Measurements from ENCODE around the gene TTL. TPM values are rescaled to one million over a fixed set of nuclear protein-coding genes. Genes with fewer than 3 reads are reported as not detected.
"Not testable (repeated sequence)": the region's sequence is repeated elsewhere in the genome, so short reads cannot be mapped to it uniquely, and the experiment has no call there.

TTL gene
- 25.0 and 34.6 TPM in 2 replicates for total RNA-seq (2014; rRNA removed; shearing (Covaris generic))

DNA sequence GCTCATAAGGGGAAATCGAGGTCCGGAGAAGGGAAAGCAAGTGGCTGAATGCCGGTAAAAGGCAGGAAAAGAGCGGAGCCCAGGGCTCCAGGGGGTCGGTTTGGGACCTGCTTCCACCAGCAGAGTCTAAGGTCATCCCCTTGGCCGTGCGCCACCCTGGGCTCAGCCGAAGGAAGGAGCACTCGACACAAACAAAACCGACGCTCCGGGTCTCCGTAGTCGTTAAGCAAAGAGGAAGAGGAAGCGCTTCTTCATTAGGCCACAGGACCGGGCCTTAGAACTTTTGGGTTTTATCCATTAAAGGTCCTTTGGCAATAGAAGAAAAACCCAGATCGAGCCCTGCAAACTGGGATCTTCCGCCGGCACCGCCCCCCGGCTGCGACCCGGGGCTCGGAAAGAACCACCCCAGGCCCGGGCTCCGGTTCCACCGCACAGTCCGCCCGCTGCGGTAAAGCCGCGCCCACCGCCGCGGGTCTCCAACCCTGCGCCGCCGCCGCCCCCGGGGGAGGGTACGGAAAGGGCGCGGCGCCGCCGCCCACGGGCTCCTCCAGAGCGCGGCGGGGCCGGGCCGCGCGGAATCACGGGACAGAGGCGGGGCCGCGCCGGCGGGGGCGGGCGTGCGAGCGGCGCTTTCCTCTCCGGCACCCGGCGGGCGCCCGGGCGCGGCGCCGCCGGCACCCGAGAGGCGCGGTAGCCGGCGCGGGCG is at the start of gene TTL:
TSS of gene TTL (plus strand) at position 629 of the 706 bp plus-strand sequence. CDS start 189 bp downstream, outside the sequence.
- DNase-seq (ENCODE audit: low read depth) = peak; percentile 64

GRCh38 chr2:112432390-112432734 is 49.6 kb upstream of the TTL start:
- DNase-seq (ENCODE audit: low read depth) = not testable (repeated sequence)

DNA sequence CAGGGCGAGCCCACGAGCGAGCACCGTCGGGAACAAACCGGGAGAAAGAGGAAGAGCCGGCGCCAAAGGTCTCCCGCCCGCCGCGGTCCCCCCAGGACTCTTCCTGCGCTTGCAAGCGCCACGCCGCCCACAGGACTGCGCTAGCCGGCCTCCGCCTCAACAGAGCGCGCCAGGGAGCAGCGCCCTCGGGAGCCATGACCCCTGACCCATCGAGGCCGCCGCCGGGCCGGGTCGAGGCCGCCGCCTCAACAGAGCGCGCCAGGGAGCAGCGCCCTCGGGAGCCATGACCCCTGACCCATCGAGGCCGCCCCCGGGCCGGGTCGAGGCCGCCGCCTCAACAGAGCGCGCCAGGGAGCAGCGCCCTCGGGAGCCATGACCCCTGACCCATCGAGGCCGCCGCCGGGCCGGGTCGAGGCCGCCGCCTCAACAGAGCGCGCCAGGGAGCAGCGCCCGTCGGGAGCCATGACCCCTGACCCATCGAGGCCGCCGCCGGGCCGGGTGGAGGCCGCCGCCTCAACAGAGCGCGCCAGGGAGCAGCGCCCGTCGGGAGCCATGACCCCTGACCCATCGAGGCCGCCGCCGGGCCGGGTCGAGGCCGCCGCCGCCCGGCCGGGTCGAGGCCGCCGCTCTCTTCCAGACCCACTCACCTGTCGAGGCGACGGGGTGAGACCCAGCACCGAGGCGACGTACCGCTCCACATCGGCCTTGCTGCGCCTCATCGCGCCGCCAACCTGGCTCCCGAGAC is 49.0 kb upstream of the TTL start:
- not testable (repeated sequence) for DNase-seq (ENCODE audit: low read depth)

- peak; percentile 73 for DNase-seq (ENCODE audit: low read depth)
These were observed 48.5 kb upstream of the TTL start, which contains the start of gene RGPD8 for GRCh38 chr2:112433480-112433879. Gene RGPD8 (minus strand): TSS chr2:112433645. CDS start chr2:112433453, 192 bp downstream.

DNA sequence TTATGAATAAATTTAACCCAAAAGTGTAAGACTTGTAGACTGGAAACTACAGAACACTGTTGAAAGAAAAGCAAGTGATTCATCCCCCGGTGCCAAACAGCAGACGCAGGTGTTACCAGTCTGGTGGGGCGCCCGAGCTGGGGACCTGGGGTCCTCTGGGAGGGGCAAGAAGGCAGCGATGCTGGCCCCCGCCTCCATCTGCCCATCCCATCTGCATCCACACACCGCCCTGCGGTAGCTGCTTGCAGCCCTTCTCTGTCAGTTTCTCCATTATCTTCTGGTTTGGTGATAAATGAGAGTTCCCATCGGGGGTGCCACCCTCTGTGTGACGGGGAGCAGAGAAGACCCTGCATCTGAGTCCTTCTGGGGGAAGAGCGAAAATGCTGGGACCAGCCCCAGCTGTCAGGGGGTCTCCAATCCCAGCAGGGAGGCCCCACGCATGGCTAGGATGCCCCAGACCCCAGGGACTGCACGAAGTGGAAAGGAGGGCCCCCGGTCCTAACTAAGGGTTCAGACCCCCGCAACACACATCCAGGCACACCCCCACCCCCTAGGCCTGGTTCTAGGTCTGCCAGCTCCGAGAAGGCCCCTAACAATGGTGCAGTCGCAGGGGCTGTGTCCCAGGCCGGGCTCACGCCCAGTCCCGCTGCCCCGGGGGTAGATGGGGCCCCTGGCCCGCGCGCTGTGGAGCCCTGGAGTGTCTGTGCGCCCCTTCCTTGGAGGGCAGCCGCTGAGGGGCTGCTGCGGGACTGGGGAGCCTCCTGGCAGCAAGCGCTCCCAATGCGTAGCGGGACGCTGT is 47.8 kb upstream of the TTL start:
- DNase-seq (ENCODE audit: low read depth) = no peak

GRCh38 chr2:112434890-112435715 is 46.9 kb upstream of the TTL start:
- DNase-seq (ENCODE audit: low read depth) = not testable (repeated sequence)

GRCh38 chr2:112435716-112436431 is 46.1 kb upstream of the TTL start:
- DNase-seq (ENCODE audit: low read depth) = not testable (repeated sequence)

GRCh38 chr2:112436993-112437392 is 45.0 kb upstream of the TTL start:
- not testable (repeated sequence) for DNase-seq (ENCODE audit: low read depth)

- not testable (repeated sequence) for DNase-seq (ENCODE audit: low read depth)
These were observed 44.5 kb upstream of the TTL start for GRCh38 chr2:112437405-112437831.

DNA sequence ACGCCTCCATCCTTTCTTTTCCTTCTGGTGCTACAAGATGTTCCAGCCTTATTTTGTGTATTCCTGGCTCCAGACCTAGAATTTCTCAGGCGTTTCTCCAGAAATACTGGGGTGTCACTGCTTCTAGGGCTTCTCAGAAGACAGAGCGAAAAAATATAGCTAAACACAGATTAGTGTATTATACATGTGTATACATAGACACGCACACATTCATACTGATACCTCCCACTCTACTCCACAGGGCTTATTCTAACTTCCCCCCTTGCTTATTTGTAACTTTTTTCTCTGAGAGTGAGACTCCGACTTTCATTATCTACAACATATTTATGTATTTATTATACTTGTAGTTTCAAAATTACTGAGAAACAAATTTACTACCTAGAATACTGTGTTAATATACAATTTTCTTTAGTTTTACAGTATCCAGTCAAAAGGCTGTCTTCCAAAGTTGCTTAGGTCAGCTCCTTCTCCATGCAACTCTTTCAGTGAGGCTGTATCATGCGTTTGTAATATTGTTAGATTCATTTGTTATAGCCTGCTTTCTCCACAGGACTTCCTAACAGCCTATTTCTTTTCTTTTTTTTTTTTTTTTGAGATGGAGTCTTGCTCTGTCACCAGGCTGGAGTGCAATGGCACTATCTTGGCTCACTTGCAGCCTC is 43.2 kb upstream of the TTL start:
- not testable (repeated sequence) for DNase-seq (ENCODE audit: low read depth)

- DNase-seq (ENCODE audit: low read depth) = not testable (repeated sequence)
These were observed 37.7 kb upstream of the TTL start for GRCh38 chr2:112444256-112444655.

DNA sequence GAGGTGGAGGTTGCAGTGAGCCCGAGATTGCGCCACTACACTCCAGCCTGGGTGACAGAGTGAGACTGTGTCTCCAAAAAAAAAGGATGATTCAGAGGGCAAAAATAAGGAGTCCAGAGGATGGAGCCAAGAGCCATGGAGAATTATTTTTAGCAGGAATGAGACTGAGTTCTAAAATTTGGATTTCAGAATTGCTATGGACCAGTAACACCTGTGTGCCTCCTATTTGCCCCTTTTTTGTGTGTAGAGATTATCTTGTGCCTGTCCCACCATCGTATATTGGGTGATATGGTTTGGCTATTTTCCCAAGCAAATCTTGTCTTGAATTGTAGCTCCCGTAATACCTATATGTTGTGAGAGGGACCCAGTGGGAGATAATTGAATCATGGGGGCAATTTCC is 32.1 kb upstream of the TTL start:
- DNase-seq (ENCODE audit: low read depth) = no peak

GRCh38 chr2:112451317-112451716 is 30.6 kb upstream of the TTL start:
- DNase-seq (ENCODE audit: low read depth) = no peak

DNA sequence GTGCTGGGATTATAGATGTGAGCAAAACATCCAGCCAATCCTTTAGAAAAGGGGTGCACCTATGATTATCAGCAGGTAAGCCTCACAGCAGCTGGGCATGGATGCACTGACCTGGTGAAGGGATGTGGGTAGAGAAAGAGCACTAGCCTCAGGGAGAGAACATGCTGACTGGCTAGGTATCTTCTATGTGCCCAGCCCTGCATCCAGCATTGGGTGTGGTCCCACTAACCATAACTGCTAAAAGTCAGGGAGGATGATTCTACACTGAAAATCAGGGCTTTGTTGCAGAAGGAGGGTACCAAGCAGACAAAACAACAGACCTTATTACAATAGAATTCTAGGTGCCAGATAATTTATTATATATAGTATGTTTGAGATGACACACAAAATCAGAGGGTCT is 27.4 kb upstream of the TTL start:
- DNase-seq (ENCODE audit: low read depth) = no peak

GRCh38 chr2:112459372-112459771 is 22.6 kb upstream of the TTL start:
- no peak for DNase-seq (ENCODE audit: low read depth)

DNA sequence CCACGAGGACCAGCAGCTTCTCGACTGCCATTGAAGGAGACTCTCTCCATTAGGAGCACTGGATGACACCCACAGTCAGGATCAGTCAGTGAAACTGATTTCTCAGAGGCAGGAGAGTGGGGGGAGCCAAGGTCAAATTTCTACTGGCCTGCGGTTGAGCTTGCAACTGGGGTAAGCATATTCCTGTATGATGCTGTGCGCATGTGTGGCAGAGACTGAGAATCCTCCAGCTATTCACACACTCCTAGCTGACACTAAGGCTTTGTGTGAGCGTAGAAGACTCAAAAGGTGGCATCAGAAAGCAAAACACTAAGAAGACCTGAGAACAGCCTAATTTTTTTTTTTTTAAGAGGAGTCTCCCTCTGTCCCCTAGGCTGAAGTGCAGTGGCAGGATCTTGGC is 19.8 kb upstream of the TTL start:
- no peak for DNase-seq (ENCODE audit: low read depth)

GRCh38 chr2:112463256-112463655 is 18.7 kb upstream of the TTL start:
- DNase-seq (ENCODE audit: low read depth) = no peak

DNA sequence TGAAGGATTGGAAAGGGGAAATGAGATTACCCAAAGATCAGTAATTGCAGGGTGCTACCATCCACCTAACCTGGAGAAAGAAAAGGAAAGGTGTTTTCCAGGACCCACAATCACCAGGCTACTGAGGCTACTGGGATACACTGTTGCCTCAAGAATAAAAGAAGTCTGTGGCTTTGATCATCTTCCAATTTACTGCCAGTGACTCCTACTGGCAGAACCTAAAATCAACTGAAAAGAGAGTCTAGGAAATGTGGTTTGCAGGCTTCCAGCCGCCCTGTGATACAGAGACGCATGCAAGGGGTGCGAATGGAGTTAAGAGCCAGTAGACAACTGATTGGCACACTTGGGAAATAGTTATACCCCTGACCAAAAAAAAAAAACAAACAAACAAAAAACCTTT is 16.6 kb upstream of the TTL start:
- DNase-seq (ENCODE audit: low read depth) = peak; percentile 29

- DNase-seq (ENCODE audit: low read depth) = no peak
These were observed 9.3 kb upstream of the TTL start for GRCh38 chr2:112472547-112473263.
